Measurements from ENCODE around the gene PDE3A. TPM values are rescaled to one million over a fixed set of nuclear protein-coding genes. Genes with fewer than 3 reads are reported as not detected.

The PDE3A gene
- total RNA-seq, 2 experiments from 2014 or later, result not detected

GRCh38 chr12:20453756-20454310, 85.5 kb downstream of the PDE3A start:
- intact Hi-C loops (cut with micrococcal nuclease), result no loop called here
- DNase-seq, result no peak
- Mint-ChIP-seq H3K27me3 (peaks cover 4% of the 10 kb centered on the region), H3K4me1 (ENCODE audit: low read depth) (no peaks in the 10 kb centered on the region), H3K4me3 (no peak overlapping the region), H3K27ac (no peak overlapping the region), H3K36me3 (no peaks in the 10 kb centered on the region), H3K9me3 (no peaks in the 10 kb centered on the region)
- ChIA-PET POLR2A (no interaction called here), CTCF (no interaction called here)

- Mint-ChIP-seq H3K4me3 (no peak overlapping the region), H3K27ac (no peak overlapping the region), H3K27me3 (peaks cover 4% of the 10 kb centered on the region), H3K4me1 (ENCODE audit: low read depth) (no peaks in the 10 kb centered on the region), H3K36me3 (no peaks in the 10 kb centered on the region), H3K9me3 (no peaks in the 10 kb centered on the region)
- no peak for DNase-seq
- intact Hi-C loops (cut with micrococcal nuclease), result no loop called here
- POLR2A ChIA-PET, result no interaction called here
- CTCF ChIA-PET, result no interaction called here
Measured at GRCh38 chr12:20455001-20455706, 86.8 kb downstream of the PDE3A start.

- Mint-ChIP-seq H3K4me3 (no peak overlapping the region), H3K4me1 (ENCODE audit: low read depth) (no peaks in the 10 kb centered on the region), H3K27ac (no peak overlapping the region), H3K9me3 (no peaks in the 10 kb centered on the region), H3K36me3 (no peaks in the 10 kb centered on the region), H3K27me3 (peaks cover 4% of the 10 kb centered on the region)
- no peak for DNase-seq
- intact Hi-C loops (cut with micrococcal nuclease), result no loop called here
- POLR2A ChIA-PET, result no interaction called here
- CTCF ChIA-PET, result no interaction called here
Measured at GRCh38 chr12:20457582-20457981, 89.2 kb downstream of the PDE3A start.

GRCh38 chr12:20458011-20458410, 89.7 kb downstream of the PDE3A start:
- Mint-ChIP-seq H3K36me3 (no peaks in the 10 kb centered on the region), H3K4me3 (no peak overlapping the region), H3K4me1 (ENCODE audit: low read depth) (no peaks in the 10 kb centered on the region), H3K9me3 (no peaks in the 10 kb centered on the region), H3K27me3 (peaks cover 4% of the 10 kb centered on the region), H3K27ac (no peak overlapping the region)
- DNase-seq, result no peak
- CTCF ChIA-PET, result no interaction called here
- POLR2A ChIA-PET, result no interaction called here
- intact Hi-C loops (cut with micrococcal nuclease), result no loop called here

GRCh38 chr12:20459920-20460319, 91.6 kb downstream of the PDE3A start:
- Mint-ChIP-seq H3K4me3 (no peak overlapping the region), H3K27me3 (peaks cover 2% of the 10 kb centered on the region), H3K4me1 (ENCODE audit: low read depth) (no peaks in the 10 kb centered on the region), H3K27ac (no peak overlapping the region), H3K9me3 (no peaks in the 10 kb centered on the region), H3K36me3 (no peaks in the 10 kb centered on the region)
- CTCF ChIA-PET, result no interaction called here
- POLR2A ChIA-PET, result no interaction called here
- DNase-seq, result no peak
- intact Hi-C loops (cut with micrococcal nuclease), result loop anchor here (10.0 kb wide), 1 partner anchor 145 kb away; no protein-coding TSS in a partner anchor

GRCh38 chr12:20460956-20461355, 92.6 kb downstream of the PDE3A start:
- intact Hi-C loops (cut with micrococcal nuclease), result loop anchor here (10.0 kb wide), 1 partner anchor 144 kb away; no protein-coding TSS in a partner anchor
- peaks cover 2% of the 10 kb centered on the region for H3K27me3 Mint-ChIP-seq
- CTCF ChIA-PET, result no interaction called here
- POLR2A ChIA-PET, result no interaction called here
- H3K27ac Mint-ChIP-seq, result no peak overlapping the region
- no peaks in the 10 kb centered on the region for H3K4me1 Mint-ChIP-seq (ENCODE audit: low read depth)
- H3K4me3 Mint-ChIP-seq, result no peak overlapping the region
- no peak for DNase-seq
- no peaks in the 10 kb centered on the region for H3K9me3 Mint-ChIP-seq
- no peaks in the 10 kb centered on the region for H3K36me3 Mint-ChIP-seq

- POLR2A ChIA-PET, result no interaction called here
- H3K27ac Mint-ChIP-seq, result no peak overlapping the region
- no peaks in the 10 kb centered on the region for H3K9me3 Mint-ChIP-seq
- no peaks in the 10 kb centered on the region for H3K4me1 Mint-ChIP-seq (ENCODE audit: low read depth)
- CTCF ChIA-PET, result interaction anchor here (0.6 kb wide), 1 partner anchor 8 kb away, joined by 3 read pairs; no protein-coding TSS in a partner anchor
- H3K4me3 Mint-ChIP-seq, result no peak overlapping the region
- H3K36me3 Mint-ChIP-seq, result no peaks in the 10 kb centered on the region
- no peaks in the 10 kb centered on the region for H3K27me3 Mint-ChIP-seq
- intact Hi-C loops (cut with micrococcal nuclease), result loop anchor here (10.0 kb wide), 1 partner anchor 141 kb away; no protein-coding TSS in a partner anchor
- no peak for DNase-seq
Measured at GRCh38 chr12:20463913-20464524, 95.7 kb downstream of the PDE3A start.

GRCh38 chr12:20469300-20469699, 101.0 kb downstream of the PDE3A start:
- H3K27me3 Mint-ChIP-seq, result peaks cover 1% of the 10 kb centered on the region
- no peaks in the 10 kb centered on the region for H3K36me3 Mint-ChIP-seq
- CTCF ChIA-PET, result no interaction called here
- no peak overlapping the region for H3K4me3 Mint-ChIP-seq
- DNase-seq, result no peak
- POLR2A ChIA-PET, result no interaction called here
- intact Hi-C loops (cut with micrococcal nuclease), result loop anchor here (10.0 kb wide), 1 partner anchor 136 kb away; no protein-coding TSS in a partner anchor
- H3K27ac Mint-ChIP-seq, result no peak overlapping the region
- no peaks in the 10 kb centered on the region for H3K4me1 Mint-ChIP-seq (ENCODE audit: low read depth)
- no peaks in the 10 kb centered on the region for H3K9me3 Mint-ChIP-seq

GRCh38 chr12:20469756-20470155, 101.4 kb downstream of the PDE3A start:
- Mint-ChIP-seq H3K4me3 (no peak overlapping the region), H3K9me3 (no peaks in the 10 kb centered on the region), H3K27me3 (peaks cover 1% of the 10 kb centered on the region), H3K27ac (no peak overlapping the region), H3K36me3 (no peaks in the 10 kb centered on the region), H3K4me1 (ENCODE audit: low read depth) (no peaks in the 10 kb centered on the region)
- ChIA-PET POLR2A (no interaction called here), CTCF (no interaction called here)
- DNase-seq, result no peak
- intact Hi-C loops (cut with micrococcal nuclease), result loop anchor here (10.0 kb wide), 1 partner anchor 135 kb away; no protein-coding TSS in a partner anchor

- H3K27me3 Mint-ChIP-seq, result peaks cover 1% of the 10 kb centered on the region
- no peak overlapping the region for H3K4me3 Mint-ChIP-seq
- H3K9me3 Mint-ChIP-seq, result no peaks in the 10 kb centered on the region
- no peaks in the 10 kb centered on the region for H3K4me1 Mint-ChIP-seq (ENCODE audit: low read depth)
- no peak overlapping the region for H3K27ac Mint-ChIP-seq
- CTCF ChIA-PET, result no interaction called here
- intact Hi-C loops (cut with micrococcal nuclease), result no loop called here
- POLR2A ChIA-PET, result no interaction called here
- H3K36me3 Mint-ChIP-seq, result no peaks in the 10 kb centered on the region
- no peak for DNase-seq
Measured at GRCh38 chr12:20472102-20472782, 103.9 kb downstream of the PDE3A start.

- POLR2A ChIA-PET, result no interaction called here
- intact Hi-C loops (cut with micrococcal nuclease), result no loop called here
- Mint-ChIP-seq H3K27me3 (peaks cover 1% of the 10 kb centered on the region), H3K27ac (no peak overlapping the region), H3K4me3 (no peak overlapping the region), H3K4me1 (ENCODE audit: low read depth) (no peaks in the 10 kb centered on the region), H3K36me3 (no peaks in the 10 kb centered on the region), H3K9me3 (no peaks in the 10 kb centered on the region)
- CTCF ChIA-PET, result no interaction called here
- no peak for DNase-seq
Measured at GRCh38 chr12:20473133-20473532, 104.8 kb downstream of the PDE3A start.

- intact Hi-C loops (cut with micrococcal nuclease), result no loop called here
- CTCF ChIA-PET, result no interaction called here
- Mint-ChIP-seq H3K9me3 (no peaks in the 10 kb centered on the region), H3K4me1 (ENCODE audit: low read depth) (no peaks in the 10 kb centered on the region), H3K36me3 (no peaks in the 10 kb centered on the region), H3K27ac (no peak overlapping the region), H3K27me3 (peaks cover 1% of the 10 kb centered on the region), H3K4me3 (no peak overlapping the region)
- POLR2A ChIA-PET, result no interaction called here
- no peak for DNase-seq
Measured at GRCh38 chr12:20474016-20474415, 105.7 kb downstream of the PDE3A start.
